Activated CD4-positive, CD25-positive, alpha-beta regulatory T cell treated with anti-CD3 and anti-CD28 coated beads, Interleukin-2, amount 50 U/mL, for 16 hours (primary cell): ENCODE results near the gene CST7.
"Not testable (repeated sequence)": the region's sequence is repeated elsewhere in the genome, so short reads cannot be mapped to it uniquely, and the experiment has no call there.

Experiments used
- DNase-seq: peaks from one replicate; pipeline ENCODE4 v3.0.0-alpha.2; 2020; ENCODE audit warnings: low read depth, low spot score

CST7 gene

DNA sequence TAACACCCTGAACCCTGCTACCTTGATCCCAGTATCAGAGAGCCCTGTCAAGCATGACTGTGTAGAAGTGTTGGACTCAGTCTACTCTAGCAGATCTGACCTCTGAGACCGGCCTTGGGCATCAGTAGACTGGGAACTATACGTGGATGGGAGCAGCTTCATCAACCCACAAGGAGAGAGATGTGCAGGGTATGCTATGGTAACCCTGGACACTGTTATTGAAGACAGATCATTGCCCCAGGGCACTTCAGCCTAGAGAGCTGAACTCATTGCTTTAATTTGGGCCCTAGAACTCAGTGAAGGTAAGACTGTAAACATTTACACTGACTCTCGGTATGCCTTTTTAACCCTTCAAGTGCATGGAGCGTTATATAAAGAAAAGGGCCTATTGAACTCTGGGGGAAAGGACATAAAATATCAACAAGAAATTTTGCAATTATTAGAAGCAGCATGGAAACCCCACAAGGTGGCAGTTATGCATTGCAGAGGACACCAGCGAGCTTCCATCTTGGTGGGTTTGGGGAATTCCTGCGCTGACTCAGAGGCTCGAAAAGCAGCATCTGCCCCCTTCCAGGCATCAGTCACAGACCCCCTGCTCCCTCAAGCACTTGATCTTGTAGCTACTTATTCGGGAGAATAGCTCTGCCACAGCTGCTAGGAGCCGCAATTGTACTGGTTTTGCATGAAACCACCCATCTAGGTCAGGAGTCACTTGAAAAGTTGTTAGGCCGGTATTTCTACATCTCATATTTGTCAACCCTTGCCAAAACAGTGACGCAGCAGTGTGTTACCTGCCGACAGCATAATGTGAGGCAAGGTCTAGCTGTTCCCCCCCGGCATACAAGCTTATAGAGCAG is 19.0 kb upstream of the CST7 start:
- DNase-seq, result not testable (repeated sequence)

DNA sequence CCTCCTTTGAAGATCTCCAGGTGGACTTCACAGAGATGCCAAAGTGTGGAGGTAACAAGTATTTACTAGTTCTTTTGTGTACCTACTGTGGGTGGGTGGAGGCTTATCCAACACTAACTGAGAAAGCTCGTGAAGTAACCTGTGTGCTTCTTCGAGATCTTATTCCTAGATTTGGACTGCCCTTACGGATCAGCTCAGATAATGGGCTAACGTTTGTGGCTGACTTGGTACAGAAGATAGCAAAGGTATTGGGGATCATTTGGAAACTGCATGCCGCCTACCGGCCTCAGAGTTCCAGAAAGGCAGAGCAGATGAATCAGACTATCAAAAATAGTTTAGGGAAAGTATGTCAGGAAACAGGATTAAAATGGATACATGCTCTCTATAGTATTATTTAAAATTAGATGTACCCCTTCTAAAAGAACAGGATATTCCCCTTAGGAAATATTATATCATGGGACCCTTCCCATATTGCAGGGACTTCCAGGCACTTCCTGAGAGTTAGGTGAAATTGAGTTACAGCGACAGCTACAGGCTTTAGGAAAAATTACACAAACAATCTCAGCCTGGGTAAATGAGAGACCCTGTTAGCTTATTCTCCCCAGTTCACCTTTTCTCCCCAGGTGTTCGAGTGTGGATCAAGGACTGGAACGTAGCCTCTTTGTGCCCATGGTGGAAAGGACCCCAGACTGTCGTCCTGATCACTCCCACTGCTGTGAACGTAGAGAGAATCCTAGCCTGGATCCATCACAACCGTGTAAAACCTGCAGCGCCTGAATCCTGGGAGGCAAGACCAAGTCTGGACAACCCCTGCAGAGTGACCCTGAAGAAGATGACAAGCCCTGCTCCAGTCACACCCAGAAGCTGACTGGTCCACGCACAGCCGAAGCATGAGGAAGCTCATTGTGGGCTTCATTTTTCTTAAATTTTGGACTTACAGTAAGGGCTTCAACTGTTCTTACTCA is 18.1 kb upstream of the CST7 start:
- not testable (repeated sequence) for DNase-seq

DNA sequence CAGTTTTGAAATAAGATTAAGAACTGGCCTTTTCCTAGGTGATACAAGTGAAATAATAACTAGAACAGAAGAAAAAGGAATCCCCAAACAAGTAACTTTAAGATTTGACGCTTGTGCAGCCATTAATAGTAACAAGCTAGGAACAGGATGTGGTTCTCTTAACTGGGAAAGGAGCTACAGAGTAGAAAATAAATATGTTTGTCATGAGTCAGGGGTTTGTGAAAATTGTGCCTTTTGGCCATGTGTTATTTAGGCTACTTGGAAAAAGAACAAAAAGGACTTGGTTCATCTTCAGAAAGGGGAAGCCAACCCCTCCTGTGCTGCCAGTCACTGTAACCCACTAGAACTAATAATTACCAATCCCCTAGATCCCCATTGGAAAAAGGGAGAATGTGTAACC is 17.2 kb upstream of the CST7 start:
- DNase-seq, result not testable (repeated sequence)

DNA sequence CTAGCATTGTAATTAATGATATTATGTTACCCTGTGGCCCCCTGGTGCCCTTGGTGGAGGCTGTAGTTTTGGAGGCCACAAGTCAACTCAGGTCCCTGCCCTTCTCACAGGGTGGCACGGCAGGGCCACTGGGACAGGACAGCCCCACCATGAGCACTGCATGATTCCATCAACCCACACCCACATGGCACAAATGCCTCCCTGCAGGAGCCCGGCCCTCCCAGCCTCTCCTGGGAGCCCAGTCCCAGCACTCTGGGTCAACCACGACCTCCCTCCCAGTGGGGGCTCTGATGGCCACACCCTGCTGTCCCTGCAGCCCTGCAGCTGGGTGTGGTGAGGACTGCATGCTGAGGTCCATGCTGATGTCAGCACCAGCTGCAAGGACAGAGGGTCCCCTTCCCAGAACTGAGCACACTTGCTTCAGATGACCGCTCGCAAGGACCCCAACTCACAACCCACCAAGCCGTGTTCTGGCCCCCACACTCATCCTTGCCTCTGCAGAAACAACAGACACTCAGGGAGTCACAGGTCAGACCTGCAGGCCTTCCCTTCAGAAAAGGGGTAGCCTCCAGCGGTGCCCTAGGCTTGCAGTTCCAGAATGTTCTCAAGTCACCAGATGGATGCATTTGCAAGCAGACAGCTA is 15.7 kb upstream of the CST7 start:
- no peak for DNase-seq

DNA sequence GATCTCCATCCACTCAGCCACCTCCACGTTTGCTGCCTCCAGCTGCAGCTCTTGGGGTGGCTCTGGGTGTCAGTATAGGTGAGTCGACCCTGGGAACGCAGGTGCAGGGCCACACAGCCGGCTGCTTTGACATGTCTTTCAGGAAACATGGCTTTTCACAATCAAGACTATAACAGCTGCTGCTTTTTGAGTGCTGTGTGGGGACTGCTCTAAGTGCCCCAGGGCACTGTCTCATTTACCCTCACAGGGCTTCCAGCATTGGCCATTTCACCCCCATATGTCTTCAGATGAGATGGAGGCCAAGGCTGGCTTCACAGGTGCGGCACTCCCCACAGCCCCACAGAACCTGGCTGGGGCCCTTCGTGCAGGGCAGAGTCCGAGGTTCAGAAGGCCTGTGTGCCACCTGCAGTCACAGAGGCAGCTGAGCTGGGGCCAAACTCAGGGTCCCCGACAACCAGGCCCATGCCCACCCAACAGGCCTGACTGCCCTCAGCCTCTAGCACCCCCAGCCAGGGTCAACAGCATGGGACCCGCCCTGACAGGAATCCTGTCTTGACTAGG is 14.9 kb upstream of the CST7 start:
- DNase-seq, result no peak

DNA sequence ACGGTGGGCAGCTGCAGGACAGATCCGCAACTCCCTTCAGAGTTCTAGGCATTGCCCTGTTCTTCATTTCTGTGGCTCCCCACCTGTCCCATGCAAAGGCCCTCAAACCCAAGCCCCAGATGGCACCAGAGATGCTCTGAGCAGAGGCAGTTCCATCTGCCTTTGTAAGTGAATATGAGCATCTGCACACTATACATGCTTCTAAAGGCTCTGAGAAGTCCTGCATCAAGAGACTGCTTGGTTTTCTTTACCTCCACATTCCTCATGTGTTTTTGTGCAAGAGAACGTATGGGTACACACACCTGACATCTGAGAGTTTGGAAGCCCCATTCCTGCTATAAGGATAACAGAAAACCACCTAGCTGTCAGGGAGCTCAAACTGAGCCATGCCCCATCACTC is 14.4 kb upstream of the CST7 start:
- no peak for DNase-seq

DNA sequence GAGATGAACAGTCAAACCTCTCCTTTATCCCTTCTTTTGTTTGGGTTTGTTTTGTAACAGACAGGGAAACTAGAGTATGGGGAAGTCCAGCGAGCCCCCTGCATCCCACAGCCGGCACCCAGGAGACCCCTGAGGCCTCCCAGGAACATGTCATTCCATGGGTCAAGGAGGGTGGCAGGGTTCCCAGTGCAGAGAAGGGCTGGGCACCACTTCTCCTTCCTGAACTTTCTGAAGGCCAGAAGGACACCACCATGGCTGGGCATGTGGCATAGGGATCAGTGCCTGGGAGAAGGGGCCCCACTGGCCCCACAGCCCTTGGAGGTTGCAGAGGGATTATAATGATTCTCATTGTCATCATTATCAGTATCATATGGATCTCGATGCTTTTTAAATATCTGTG is 13.9 kb upstream of the CST7 start:
- no peak for DNase-seq

DNA sequence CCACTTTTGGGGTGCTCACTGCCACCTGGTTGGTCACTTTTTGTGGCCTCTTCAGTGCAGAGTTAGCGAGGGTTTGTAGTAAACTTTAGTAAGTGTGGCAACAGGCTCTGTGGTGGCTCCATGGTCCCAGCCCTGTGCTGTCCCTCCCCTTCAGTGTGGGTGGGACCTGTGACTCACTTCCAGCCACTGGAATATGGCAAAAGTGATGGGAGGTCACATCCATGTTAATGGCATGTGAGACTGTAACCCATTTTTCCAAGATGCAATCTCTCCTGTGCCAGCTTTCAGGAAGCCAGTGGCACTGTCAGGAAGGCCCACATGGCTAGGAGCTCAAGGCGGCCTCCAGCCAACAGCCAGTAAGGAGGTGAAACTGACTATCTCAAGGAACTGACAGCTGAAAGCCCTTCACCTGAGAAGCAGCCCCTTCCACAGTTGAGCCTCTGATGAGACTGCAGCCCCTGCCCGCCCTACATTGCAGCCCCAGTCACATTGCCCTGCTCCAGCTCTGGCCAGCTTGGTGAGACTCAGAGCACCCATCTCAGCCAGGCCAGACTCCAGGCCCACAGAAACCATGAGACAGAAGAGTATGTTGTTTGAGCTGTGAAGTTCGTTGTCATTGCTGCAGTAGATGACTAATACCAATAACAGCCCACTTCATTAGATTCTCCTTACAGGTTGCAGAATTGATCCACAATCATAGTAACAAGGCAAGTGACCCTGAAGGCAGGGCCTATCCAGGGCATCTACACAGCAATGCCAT is 13.1 kb upstream of the CST7 start:
- no peak for DNase-seq

DNA sequence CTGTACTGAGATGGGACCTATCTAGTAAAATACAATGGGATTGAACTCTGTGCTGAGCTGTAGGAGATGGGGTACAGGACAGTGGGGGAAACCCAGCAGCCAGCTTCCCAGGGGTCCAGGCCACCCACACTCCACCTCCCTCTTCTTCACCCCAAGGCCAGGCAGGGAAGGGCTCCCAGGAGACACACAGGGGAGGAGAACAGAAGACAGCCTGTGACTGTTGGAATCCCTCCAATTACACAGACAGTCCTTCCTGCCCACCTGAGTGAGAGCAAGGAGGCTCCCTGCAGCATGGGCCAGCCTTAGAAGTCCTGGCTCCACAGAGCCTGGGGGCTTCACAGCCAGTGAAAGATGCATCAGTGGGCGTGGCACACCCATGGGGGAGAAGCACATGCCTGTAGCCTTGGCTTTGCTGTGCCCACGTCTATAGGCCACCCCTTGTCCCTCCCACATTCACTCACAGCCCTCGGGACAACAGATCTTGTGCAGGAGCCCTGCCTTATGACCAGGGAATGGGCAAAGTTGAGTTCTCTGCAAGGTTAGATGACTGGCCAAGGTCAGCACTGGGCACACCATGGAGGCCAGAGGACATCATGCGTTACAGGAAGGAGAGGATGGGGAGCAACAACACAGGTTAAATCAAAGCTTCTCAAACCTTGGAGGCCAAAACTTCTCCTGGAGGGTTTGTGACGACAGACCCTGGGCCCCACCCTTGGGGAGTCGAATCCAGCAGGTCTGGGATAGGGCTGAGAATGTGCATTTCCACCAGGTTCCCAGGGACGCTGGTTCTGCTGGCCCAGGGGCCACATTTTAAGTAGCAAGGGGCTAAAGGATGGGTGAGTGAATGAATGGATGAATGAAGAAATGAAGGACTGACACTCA is 12.3 kb upstream of the CST7 start:
- no peak for DNase-seq

DNA sequence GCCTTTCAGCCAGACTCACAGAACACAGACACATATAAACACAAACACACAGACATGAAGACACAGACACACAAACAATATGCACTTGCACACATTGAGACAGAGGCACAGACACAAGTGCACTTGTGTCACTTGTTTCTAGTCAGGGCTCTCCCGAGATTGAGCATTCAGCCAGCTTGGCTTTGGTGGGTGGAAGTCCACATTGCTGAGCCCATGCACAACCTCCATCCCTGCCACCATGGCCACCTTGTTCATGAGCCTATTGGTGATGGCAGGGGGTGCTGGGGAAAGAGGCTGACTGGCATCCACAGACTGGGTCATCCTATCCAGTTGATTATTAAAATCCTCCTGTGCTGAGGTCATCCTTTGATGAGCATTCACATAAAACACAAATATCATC is 11.5 kb upstream of the CST7 start:
- DNase-seq, result no peak

DNA sequence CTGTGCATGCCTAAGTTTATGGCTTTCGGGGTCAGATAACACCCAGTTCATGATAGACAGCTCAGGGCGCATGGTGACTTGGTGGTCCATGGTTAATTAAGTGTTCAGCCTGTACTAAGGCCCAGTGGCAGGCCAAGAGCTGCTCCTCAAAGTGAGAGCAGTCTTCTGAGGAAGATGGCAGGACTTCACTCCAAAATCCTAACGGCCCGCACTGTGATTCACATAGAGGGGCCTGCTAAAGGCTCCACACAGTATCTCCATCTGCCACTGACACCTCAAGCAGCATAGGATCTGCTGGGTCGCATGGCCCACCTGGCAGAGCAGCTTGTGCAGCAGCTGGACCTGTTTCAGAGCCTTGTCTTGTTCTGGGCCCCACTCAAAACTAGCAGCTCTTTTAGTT is 10.6 kb upstream of the CST7 start:
- no peak for DNase-seq

DNA sequence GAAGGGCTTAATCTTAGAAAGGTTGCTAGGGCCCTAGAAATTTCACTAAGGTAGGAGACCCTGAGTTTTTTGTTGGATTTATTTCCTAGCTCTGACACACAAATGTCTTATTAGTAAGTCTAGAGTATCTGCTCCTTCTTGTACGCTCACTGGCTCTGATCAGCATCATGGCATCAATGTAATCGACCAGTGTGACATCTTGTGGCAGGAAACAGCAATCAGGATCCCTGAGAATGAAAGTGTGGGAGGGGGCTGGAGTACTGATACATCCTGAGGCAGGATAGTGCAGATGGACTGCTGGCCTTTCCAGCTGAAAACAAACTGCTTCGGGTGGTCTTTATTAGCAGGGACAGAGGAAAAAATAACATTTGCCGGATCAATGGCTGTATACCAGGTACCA is 10.0 kb upstream of the CST7 start:
- DNase-seq, result no peak

DNA sequence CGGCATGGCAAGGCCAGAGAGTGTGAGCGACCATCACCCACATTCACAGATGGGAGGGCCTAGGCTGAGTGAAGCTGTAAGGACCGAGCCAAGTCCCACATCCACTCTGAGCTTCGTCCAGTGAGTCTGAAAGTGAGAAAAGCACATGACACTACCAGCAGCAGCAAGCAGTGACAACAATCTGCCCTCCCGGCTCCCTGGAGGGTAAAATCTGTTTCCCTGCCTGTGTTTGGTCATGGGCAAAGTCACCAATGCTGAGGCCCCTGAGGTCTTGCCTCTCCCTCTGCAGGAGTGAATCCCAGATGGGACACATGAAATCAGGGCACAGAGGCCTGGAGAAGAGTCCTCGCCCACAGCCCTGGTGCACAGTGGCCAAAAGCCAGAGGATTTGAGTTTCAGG is 6.4 kb upstream of the CST7 start:
- DNase-seq, result no peak

DNA sequence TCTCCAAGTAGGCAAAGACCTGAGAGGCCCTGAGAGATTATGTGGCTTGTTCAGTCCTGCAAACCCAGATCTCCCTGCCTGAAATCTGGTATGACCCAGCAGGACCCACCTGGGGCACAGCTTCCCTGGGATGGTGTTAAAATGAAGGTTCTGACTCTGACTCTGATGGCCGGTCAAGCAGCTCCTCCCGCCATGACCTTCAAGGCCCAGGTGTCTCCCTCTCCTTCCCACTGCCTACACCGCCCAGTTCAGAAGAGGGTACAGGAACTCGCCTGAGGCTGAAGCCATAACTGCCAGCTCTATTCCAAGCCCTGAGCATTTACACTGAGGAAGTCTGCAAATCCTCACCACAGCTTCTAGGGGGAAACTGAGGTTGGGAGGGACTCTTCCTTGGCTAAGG is 5.9 kb upstream of the CST7 start:
- no peak for DNase-seq

DNA sequence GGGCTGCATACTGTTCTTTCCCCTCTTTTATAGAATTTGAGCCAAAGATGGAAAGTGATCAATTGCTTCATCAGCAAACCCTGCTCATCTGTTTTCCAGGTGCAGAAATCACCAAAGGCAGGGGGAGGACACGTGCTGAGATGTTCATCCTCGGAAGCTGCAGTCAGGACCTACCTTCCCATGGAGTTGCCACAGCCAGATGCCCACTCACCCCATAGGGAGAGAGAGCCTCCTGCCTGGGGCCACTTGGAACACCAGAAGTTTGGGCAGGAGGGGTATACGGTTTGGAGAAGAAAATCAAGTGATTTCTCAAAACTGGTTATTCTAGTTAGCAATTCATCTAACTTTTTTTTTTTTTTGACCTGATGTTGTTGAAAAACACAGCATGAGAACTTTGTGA is 5.3 kb upstream of the CST7 start:
- no peak for DNase-seq

DNA sequence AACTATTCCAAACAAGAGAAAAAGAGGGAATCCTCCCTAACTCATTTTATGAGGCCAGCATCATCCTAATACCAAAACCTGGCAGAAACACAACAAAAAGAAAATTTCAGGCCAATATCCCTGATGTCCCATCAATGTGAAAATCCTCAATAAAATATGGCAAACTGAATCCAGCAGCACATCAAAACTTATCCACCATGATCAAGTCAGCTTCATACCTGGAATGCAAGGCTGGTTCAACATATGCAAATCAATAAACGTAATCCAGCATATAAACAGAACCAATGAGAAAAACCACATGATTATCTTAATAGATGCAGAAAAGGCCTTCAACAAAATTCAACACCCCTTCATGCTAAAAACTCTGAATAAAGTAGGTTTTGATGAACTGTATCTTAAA is 2.7 kb upstream of the CST7 start:
- DNase-seq, result not testable (repeated sequence)

DNA sequence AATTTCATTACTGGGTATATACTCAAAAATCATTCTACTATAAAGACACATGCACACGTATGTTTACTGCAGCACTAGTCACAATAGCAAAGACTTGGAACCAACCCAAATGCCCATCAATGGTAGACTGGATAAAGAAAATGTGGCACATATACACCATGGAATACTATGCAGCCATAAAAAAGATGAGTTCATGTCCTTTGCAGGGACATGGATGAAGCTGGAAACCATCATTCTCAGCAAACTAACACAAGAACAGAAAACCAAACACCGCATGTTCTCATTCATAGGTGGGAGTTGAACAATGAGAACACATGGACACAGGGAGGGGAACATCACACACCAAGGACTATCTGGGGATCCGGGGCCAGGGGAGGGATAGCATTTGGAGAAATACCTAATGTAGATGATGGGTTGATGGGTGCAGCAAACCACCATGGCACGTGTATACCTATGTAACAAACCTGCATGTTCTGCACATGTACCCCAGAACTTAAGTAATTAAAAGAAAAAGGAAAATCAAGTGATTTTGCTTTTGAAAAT is 602 bp upstream of the CST7 start:
- not testable (repeated sequence) for DNase-seq

DNA sequence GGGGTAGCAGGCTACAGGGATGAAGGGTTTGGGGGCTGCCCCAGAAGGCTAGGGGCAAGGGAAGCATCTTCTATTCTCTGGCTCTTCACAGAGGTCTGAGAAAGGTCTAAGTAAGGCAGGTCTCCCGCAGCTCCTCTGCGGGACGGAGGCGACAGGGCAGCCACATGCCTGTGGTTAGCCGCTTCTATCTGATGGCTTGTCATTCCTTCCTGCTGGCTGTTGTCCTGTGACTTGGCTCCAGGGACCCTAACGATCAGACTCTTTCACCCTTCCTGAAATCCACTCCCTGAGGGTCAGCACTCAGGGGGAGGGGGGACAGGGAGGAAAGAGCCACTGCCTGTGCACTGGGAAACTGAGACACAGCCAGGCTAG is 673 bp downstream of the CST7 start:
- DNase-seq, result no peak

DNA sequence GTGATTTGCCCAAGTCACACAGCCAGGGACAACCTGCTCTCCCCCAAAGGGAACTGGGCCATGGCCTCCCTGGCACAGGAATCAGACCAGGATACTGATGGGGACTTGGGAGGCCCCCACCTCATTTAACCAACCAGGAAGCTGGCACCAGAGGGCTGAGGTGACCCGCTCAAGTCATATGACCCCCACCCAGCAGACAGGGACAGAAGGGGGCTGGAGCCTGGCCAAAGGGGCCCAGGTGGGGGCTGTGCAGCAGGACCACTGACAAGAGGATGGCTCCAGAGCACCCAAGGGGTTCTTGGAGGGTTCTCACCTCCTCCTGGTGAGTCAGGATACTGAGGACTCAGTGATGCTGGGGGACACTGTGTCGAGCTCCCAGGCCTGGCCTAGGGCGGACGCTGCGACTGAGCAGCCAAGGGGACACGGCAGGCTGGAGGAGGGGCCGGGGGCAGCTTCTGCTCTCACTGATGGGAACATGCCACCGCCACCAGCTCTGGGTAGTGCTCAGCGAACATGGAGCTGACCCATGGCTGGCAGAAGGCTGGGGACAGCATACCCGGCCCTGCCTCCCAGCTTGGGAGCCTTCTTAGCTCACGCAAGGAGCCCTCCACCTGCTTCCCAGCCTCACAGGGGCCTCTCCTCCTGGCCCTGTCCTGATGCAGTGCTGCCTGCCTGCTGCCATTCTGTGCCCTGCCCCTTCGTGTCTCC is 1.2 kb downstream of the CST7 start:
- no peak for DNase-seq
